Fibroblast of lung (primary cell): Measurements from ENCODE around the gene MYO6. TPM values are rescaled to one million over a fixed set of nuclear protein-coding genes. Genes with fewer than 3 reads are reported as not detected.

ENCODE experiments used
- DNase-seq, 2 donors: peaks; one replicate each; pipeline versions ENCODE4 v3.0.0 to v3.0.0-alpha.2; 2010; ENCODE audit warnings: low read depth in 2 of 2
- H2AFZ ChIP-seq: 2 replicates; pipeline ENCODE4 v1.5.1; 2012; ENCODE audit warnings: low read length, control low read depth, inconsistent platforms
- H3K27ac ChIP-seq: 2 replicates; pipeline ENCODE4 v1.5.1; 2011; ENCODE audit warnings: low read length, control low read depth; ENCODE audit not compliant: insufficient read depth
- H3K27me3 ChIP-seq: 2 replicates; pipeline ENCODE4 v1.5.1; 2011; ENCODE audit warnings: mild to moderate bottlenecking, low read length; ENCODE audit not compliant: control insufficient read depth, insufficient read depth
- H3K36me3 ChIP-seq: 2 replicates; pipeline ENCODE4 v1.5.1; 2011; ENCODE audit warnings: low read length; ENCODE audit not compliant: control insufficient read depth, insufficient read depth
- H3K4me1 ChIP-seq: 2 replicates; pipeline ENCODE4 v1.5.1; 2011; ENCODE audit warnings: low read length; ENCODE audit not compliant: control insufficient read depth, insufficient read depth; ENCODE audit errors: extremely low read depth
- H3K4me2 ChIP-seq: 2 replicates; pipeline ENCODE4 v1.5.1; 2011; ENCODE audit warnings: low read length, control low read depth; ENCODE audit not compliant: insufficient read depth; ENCODE audit errors: extremely low read depth
- H3K4me3 ChIP-seq, 4 experiments: fragments of 200-600 bp in 1 of 4; sonication (generic) in 1 of 4; replicated peaks in 1 of 4; 2 replicates each; pipeline ENCODE4 v1.5.1; 2011 to 2016; ENCODE audit warnings: low read length in 4 of 4, low read depth in 3 of 4, mild to moderate bottlenecking in 3 of 4, control low read depth in 2 of 4, inconsistent platforms in 1 of 4, mixed read lengths in 1 of 4; ENCODE audit not compliant: insufficient read depth in 1 of 4; ENCODE audit errors: control extremely low read depth in 1 of 4
- H3K79me2 ChIP-seq: 2 replicates; pipeline ENCODE4 v1.5.1; 2012; ENCODE audit warnings: mild to moderate bottlenecking, low read length, inconsistent platforms; ENCODE audit not compliant: control insufficient read depth, insufficient read depth
- H3K9ac ChIP-seq: 2 replicates; pipeline ENCODE4 v1.5.1; 2011; ENCODE audit warnings: mild to moderate bottlenecking, low read length, control low read depth; ENCODE audit not compliant: insufficient read depth
- H3K9me3 ChIP-seq: 2 replicates; pipeline ENCODE4 v1.5.1; 2012; ENCODE audit warnings: low read depth, low read length; ENCODE audit not compliant: control insufficient read depth, insufficient read depth
- H4K20me1 ChIP-seq: 2 replicates; pipeline ENCODE4 v1.5.1; 2011; ENCODE audit warnings: low read length; ENCODE audit not compliant: control insufficient read depth, insufficient read depth; ENCODE audit errors: extremely low read depth
- EZH2 ChIP-seq: IDR thresholded peaks from 2 replicates; pipeline ENCODE4 v1.5.1; 2012; ENCODE audit warnings: low read length, control low read depth, mild to moderate bottlenecking; ENCODE audit errors: missing control alignments
- polyA plus RNA-seq, 2 donors: library from polyadenylated mRNA; depleted of rRNA in 1 of 2; stranded (reverse) in 1 of 2; unstranded in 1 of 2; fragments of >200 nt; gene quantifications; 2 replicates each; pipeline ENCODE4 v1.2.1, GENCODE V29; 2011 to 2012; ENCODE audit warnings: missing spikeins in 1 of 2
- total RNA-seq: library from RNA; depleted of rRNA; stranded (reverse); fragments of >200 nt; gene quantifications from 2 replicates; pipeline ENCODE4 v1.2.1, GENCODE V29; 2014
- TF ChIP-seq, protein P1 (sequence below), 2 donors: IDR thresholded peaks in 1 of 2; conservative IDR thresholded peaks in 1 of 2; 1 replicate in 1 of 2; 2 replicates in 1 of 2; pipeline ENCODE4 v1.5.1; 2011 to 2012; ENCODE audit warnings: low read length in 2 of 2, control low read depth in 1 of 2, inconsistent platforms in 1 of 2, low read depth in 1 of 2, mild to moderate bottlenecking in 1 of 2

Gene MYO6
- total and polyA plus RNA-seq, 2 donors (not counting 1 experiment from before 2014, with no cell fraction given), result 16.9 to 24.9 TPM

DNA sequence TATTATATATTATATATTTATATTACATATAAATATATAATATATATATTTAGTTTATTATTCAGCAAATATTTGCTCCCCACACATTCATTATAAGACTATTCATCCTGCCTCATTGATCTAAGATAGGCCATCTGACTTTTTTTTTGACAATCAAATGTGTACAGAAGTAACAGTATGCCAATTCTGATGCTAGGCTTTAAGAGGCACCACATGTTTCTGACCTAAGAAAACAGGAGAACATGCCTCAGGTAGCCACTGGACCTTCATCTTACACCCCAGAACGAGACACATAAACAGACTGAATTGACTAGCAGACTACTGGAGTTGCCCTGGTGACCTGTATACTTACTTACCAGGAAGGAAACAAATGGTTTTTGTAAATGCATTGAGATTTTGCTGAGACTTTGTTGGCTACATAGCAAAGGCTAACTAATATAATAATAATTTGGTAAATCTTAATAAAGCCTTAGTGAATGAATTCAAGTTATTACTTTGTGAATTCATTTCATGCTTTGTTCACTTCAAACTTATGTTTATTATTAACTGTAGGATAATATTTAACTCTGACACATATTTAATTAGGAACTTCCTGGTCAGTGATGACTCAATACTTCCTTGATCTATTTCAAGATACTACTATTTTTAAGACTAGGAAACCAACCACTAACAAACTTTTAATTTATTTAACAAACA, 13.4 kb upstream of the MYO6 start:
- no peaks in the 10 kb centered on the region for H3K27me3 ChIP-seq
- no peaks in the 10 kb centered on the region for H3K4me1 ChIP-seq
- no peak overlapping the region for H2AFZ ChIP-seq
- no peaks in the 10 kb centered on the region for H4K20me1 ChIP-seq
- no peak overlapping the region for H3K4me2 ChIP-seq
- no peaks in the 10 kb centered on the region for H3K79me2 ChIP-seq
- no peak for TF ChIP-seq EZH2
- H3K9me3 ChIP-seq, result no peaks in the 10 kb centered on the region
- H3K27ac ChIP-seq, result no peak overlapping the region
- H3K36me3 ChIP-seq, result no peaks in the 10 kb centered on the region
- H3K4me3 ChIP-seq, result no peak overlapping the region
- no peak overlapping the region for H3K9ac ChIP-seq
- peak; percentile 26 to 30 for DNase-seq

DNA sequence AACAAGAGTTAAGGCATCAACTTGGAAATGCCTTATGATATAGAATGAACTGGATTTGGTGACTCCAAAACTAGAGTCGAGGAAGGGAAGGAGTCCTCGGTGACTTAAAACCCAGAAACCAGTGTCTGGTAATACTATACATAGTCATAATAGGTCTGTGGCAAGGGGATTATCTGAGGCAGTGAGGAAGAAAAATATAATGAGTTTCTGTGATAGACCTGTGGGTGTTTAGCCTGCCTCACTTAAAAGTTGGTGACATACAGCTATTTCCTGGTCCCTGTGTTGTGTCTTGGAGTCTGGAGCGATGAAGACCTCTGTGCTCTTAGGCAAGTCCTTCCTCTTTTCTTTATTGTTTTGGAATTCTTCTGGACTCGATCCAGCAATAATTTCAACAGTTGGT, 5.1 kb upstream of the MYO6 start:
- DNase-seq, result no peak
- TF ChIP-seq EZH2, result no peak
- TF ChIP-seq, protein P1, sequence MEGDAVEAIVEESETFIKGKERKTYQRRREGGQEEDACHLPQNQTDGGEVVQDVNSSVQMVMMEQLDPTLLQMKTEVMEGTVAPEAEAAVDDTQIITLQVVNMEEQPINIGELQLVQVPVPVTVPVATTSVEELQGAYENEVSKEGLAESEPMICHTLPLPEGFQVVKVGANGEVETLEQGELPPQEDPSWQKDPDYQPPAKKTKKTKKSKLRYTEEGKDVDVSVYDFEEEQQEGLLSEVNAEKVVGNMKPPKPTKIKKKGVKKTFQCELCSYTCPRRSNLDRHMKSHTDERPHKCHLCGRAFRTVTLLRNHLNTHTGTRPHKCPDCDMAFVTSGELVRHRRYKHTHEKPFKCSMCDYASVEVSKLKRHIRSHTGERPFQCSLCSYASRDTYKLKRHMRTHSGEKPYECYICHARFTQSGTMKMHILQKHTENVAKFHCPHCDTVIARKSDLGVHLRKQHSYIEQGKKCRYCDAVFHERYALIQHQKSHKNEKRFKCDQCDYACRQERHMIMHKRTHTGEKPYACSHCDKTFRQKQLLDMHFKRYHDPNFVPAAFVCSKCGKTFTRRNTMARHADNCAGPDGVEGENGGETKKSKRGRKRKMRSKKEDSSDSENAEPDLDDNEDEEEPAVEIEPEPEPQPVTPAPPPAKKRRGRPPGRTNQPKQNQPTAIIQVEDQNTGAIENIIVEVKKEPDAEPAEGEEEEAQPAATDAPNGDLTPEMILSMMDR (conservative IDR thresholded peaks at IDR 0.05 in 1 of 2, IDR thresholded peaks at IDR 0.05 in 1 of 2; ENCODE audit: low read depth in 1 of 2, low read length in 2 of 2), result no peak
- H3K4me2 ChIP-seq, result no peak overlapping the region
- no peaks in the 10 kb centered on the region for H4K20me1 ChIP-seq
- H3K9me3 ChIP-seq, result no peaks in the 10 kb centered on the region
- no peaks in the 10 kb centered on the region for H3K4me1 ChIP-seq
- no peak overlapping the region for H3K4me3 ChIP-seq
- H3K79me2 ChIP-seq, result no peaks in the 10 kb centered on the region
- H3K27me3 ChIP-seq, result no peaks in the 10 kb centered on the region
- H3K36me3 ChIP-seq, result no peaks in the 10 kb centered on the region
- H3K9ac ChIP-seq, result no peak overlapping the region
- no peak overlapping the region for H2AFZ ChIP-seq
- no peak overlapping the region for H3K27ac ChIP-seq

DNA sequence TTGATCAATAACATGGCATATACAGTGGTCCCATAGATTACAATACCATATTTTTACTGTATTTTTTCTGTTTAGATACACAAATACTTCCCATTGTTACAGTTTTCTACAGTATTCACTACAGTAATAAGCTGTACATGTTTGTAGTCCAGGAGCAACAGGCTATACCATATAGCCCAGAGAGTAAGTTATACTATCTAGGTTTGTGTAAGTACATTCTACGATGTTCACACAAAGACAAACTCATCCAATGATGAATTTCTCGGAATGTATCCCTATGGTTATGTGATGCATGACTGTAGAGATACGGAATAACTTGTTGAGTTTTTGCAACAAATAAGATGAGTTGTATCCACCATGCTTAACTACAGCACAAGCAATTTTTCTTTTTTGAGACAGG, 3.6 kb upstream of the MYO6 start:
- Histone ChIP-seq H3K79me2 (peaks cover 2% of the 10 kb centered on the region), H3K4me2 (no peak overlapping the region), H3K4me1 (no peaks in the 10 kb centered on the region), H3K9me3 (no peaks in the 10 kb centered on the region), H3K36me3 (no peaks in the 10 kb centered on the region), H3K27me3 (no peaks in the 10 kb centered on the region), H4K20me1 (no peaks in the 10 kb centered on the region), H3K4me3 (no peak overlapping the region), H3K9ac (no peak overlapping the region), H2AFZ (no peak overlapping the region), H3K27ac (no peak overlapping the region)
- no peak for TF ChIP-seq EZH2
- TF ChIP-seq, protein P1 (conservative IDR thresholded peaks at IDR 0.05 in 1 of 2, IDR thresholded peaks at IDR 0.05 in 1 of 2; ENCODE audit: low read depth in 1 of 2, low read length in 2 of 2), result no peak
- DNase-seq, result no peak
